ENCODE measurements around the gene U2AF2. TPM values are rescaled to one million over a fixed set of nuclear protein-coding genes. Genes with fewer than 3 reads are reported as not detected.

U2AF2 gene
- total RNA-seq, 1 experiment from 2014 or later = 545 TPM

GRCh38 chr19:55679343-55680257 lies 24.8 kb downstream of the U2AF2 start:
- H3K4me3 ChIP-seq (ENCODE audit: low read depth in 2 of 2, low read length in 2 of 2) = no peak overlapping the region
- ATAC-seq (no peak), DNase-seq (ENCODE audit: low read depth, low spot score) (no peak)
- no TSS peak for BruUV-seq (replicated peaks)
- no peaks in the 10 kb centered on the region for H3K27me3 ChIP-seq (ENCODE audit: control insufficient read depth, insufficient read depth, low read length)
- H3K9me3 ChIP-seq (ENCODE audit: control insufficient read depth, insufficient read depth, low read depth, low read length) = no peaks in the 10 kb centered on the region
- ChIA-PET CTCF (no interaction called here), POLR2A (no interaction called here)
- TF ChIP-seq TCF7L2 (IDR thresholded peaks at IDR 0.05; ENCODE audit: low read depth, low read length) = no peak
- no peak for TF ChIP-seq REST (IDR thresholded peaks at IDR 0.05; ENCODE audit: insufficient read depth in 1 of 2, low read depth in 2 of 2, low read length in 1 of 2)
- no peak for TF ChIP-seq POLR2AphosphoS5 (IDR thresholded peaks at IDR 0.05; ENCODE audit: low read depth, low read length)
- TF ChIP-seq CTCF (IDR thresholded peaks at IDR 0.05) = no peak
- no peak for TF ChIP-seq SIN3A (IDR thresholded peaks at IDR 0.05; ENCODE audit: borderline replicate concordance, insufficient read depth, low read depth, low read length)
- peaks cover 29% of the 10 kb centered on the region for H3K36me3 ChIP-seq (ENCODE audit: control insufficient read depth, insufficient read depth, low read length)
- no peak overlapping the region for H3K27ac ChIP-seq (ENCODE audit: low read length)
- in situ Hi-C loops (cut with HindIII; ENCODE audit: low pct_unique_long_range_greater_than_20kb, low sequenced_read_pairs) (no loop called here), intact Hi-C loops (cut with micrococcal nuclease; ENCODE audit: unreplicated experiment) (no loop called here)
- peaks cover 40% of the 10 kb centered on the region for H3K4me1 ChIP-seq (ENCODE audit: control insufficient read depth, insufficient read depth, low read length)

- Histone ChIP-seq H3K4me1 (ENCODE audit: control insufficient read depth, insufficient read depth, low read length) (peaks cover 40% of the 10 kb centered on the region), H3K36me3 (ENCODE audit: control insufficient read depth, insufficient read depth, low read length) (peaks cover 33% of the 10 kb centered on the region), H3K4me3 (ENCODE audit: low read depth in 2 of 2, low read length in 2 of 2) (no peak overlapping the region), H3K27me3 (ENCODE audit: control insufficient read depth, insufficient read depth, low read length) (no peaks in the 10 kb centered on the region), H3K27ac (ENCODE audit: low read length) (no peak overlapping the region), H3K9me3 (ENCODE audit: control insufficient read depth, insufficient read depth, low read depth, low read length) (no peaks in the 10 kb centered on the region)
- no peak for TF ChIP-seq POLR2AphosphoS5 (IDR thresholded peaks at IDR 0.05; ENCODE audit: low read depth, low read length)
- TF ChIP-seq SIN3A (IDR thresholded peaks at IDR 0.05; ENCODE audit: borderline replicate concordance, insufficient read depth, low read depth, low read length) = no peak
- no peak for TF ChIP-seq REST (IDR thresholded peaks at IDR 0.05; ENCODE audit: insufficient read depth in 1 of 2, low read depth in 2 of 2, low read length in 1 of 2)
- TF ChIP-seq CTCF (IDR thresholded peaks at IDR 0.05) = no peak
- TF ChIP-seq TCF7L2 (IDR thresholded peaks at IDR 0.05; ENCODE audit: low read depth, low read length) = no peak
- intact Hi-C loops (cut with micrococcal nuclease; ENCODE audit: unreplicated experiment) = no loop called here
- ATAC-seq (no peak), DNase-seq (ENCODE audit: low read depth, low spot score) (no peak)
- BruUV-seq (replicated peaks) = no TSS peak
- ChIA-PET POLR2A (no interaction called here), CTCF (interaction anchor here (0.8 to 1.0 kb wide), 2 partner anchors 26 to 47 kb away, joined by 3 to 4 read pairs; no protein-coding TSS in a partner anchor)
- in situ Hi-C loops (cut with HindIII; ENCODE audit: low pct_unique_long_range_greater_than_20kb, low sequenced_read_pairs) = no loop called here
Observed at GRCh38 chr19:55680339-55681130, 25.7 kb downstream of the U2AF2 start.
